HEK293T (cell line): ENCODE measurements around the gene RSPO4.

Experiments used
- ARNT ChIP-seq: fragments of 450-650 bp; IDR thresholded peaks from 2 replicates; pipeline ENCODE4 v1.6.1; 2017; ENCODE audit warnings: mild to moderate bottlenecking
- CTBP1 ChIP-seq: fragments of 450-650 bp; IDR thresholded peaks from 2 replicates; pipeline ENCODE4 v1.6.1; 2016; ENCODE audit warnings: borderline replicate concordance
- FOXA1 ChIP-seq: fragments of 450-650 bp; IDR thresholded peaks from 2 replicates; pipeline ENCODE4 v1.6.1; 2016; ENCODE audit warnings: mild to moderate bottlenecking
- FOXK2 ChIP-seq: fragments of 450-650 bp; IDR thresholded peaks from 2 replicates; pipeline ENCODE4 v1.6.1; 2016; ENCODE audit warnings: mild to moderate bottlenecking
- FOXM1 ChIP-seq: fragments of 450-650 bp; IDR thresholded peaks from 2 replicates; pipeline ENCODE4 v1.6.1; 2017; ENCODE audit warnings: mild to moderate bottlenecking, borderline replicate concordance
- HDGF ChIP-seq: fragments of 450-650 bp; IDR thresholded peaks from 2 replicates; pipeline ENCODE4 v1.6.1; 2017; ENCODE audit warnings: antibody characterized with exemption, borderline replicate concordance
- L3MBTL2 ChIP-seq: fragments of 450-650 bp; conservative IDR thresholded peaks from 2 replicates; pipeline ENCODE4 v1.6.1; 2016; ENCODE audit warnings: mild to moderate bottlenecking
- SP1 ChIP-seq: fragments of 450-650 bp; IDR thresholded peaks from 2 replicates; pipeline ENCODE4 v1.6.1; 2017
- SUZ12 ChIP-seq: fragments of 450-650 bp; IDR thresholded peaks from 2 replicates; pipeline ENCODE4 v1.6.1; 2016; ENCODE audit warnings: mild to moderate bottlenecking
- ZNF384 ChIP-seq: fragments of 450-650 bp; IDR thresholded peaks from 2 replicates; pipeline ENCODE4 v1.6.1; 2016
- TF ChIP-seq, protein P1 (sequence below): fragments of 450-650 bp; IDR thresholded peaks from 2 replicates; pipeline ENCODE4 v1.6.1; 2016

DNA sequence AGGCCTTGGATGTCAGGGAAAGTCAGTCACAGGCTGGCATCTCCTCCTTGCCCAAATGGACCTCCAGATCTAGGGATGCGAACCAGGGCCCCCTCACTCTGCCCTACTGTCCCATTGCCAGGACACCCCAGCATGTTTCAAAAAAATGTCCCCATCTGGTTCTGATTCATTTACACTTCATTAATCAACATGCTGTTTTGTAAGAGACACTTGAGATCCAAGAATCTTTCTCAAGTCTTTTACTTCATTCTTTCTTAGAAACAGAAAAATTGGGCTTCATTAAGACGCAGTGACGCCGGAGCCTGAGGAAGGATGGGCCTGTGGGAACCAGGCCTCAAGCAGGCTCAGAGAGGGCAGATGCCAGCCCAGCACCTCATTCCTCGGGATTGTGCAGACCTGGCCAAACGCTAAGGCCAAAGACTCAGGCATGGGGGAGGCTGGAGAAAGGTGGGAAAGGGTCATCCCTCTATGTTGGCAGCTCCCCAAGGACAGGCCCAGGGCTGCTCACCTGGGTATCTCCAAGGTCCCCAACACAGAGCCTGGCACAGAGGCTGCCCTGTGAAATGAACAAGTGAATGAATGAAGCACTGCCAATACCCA lies 3.8 kb downstream of the RSPO4 start:
- TF ChIP-seq, protein P1, sequence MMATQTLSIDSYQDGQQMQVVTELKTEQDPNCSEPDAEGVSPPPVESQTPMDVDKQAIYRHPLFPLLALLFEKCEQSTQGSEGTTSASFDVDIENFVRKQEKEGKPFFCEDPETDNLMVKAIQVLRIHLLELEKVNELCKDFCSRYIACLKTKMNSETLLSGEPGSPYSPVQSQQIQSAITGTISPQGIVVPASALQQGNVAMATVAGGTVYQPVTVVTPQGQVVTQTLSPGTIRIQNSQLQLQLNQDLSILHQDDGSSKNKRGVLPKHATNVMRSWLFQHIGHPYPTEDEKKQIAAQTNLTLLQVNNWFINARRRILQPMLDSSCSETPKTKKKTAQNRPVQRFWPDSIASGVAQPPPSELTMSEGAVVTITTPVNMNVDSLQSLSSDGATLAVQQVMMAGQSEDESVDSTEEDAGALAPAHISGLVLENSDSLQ = no peak
- TF ChIP-seq SP1 (no peak), SUZ12 (no peak), ARNT (no peak), HDGF (no peak), FOXA1 (no peak), CTBP1 (no peak), L3MBTL2 (no peak), ZNF384 (no peak), FOXK2 (no peak), FOXM1 (no peak)
